T1000 (cell line): ENCODE results near the gene SNX3.
"Not testable (repeated sequence)": the region's sequence is repeated elsewhere in the genome, so short reads cannot be mapped to it uniquely, and the experiment has no call there.

Experiments
- DNase-seq: peaks from one replicate; lab custom pipeline; 2025; ENCODE audit warnings: mixed read lengths; lab: John Stamatoyannopoulos, UW

SNX3 gene

DNA sequence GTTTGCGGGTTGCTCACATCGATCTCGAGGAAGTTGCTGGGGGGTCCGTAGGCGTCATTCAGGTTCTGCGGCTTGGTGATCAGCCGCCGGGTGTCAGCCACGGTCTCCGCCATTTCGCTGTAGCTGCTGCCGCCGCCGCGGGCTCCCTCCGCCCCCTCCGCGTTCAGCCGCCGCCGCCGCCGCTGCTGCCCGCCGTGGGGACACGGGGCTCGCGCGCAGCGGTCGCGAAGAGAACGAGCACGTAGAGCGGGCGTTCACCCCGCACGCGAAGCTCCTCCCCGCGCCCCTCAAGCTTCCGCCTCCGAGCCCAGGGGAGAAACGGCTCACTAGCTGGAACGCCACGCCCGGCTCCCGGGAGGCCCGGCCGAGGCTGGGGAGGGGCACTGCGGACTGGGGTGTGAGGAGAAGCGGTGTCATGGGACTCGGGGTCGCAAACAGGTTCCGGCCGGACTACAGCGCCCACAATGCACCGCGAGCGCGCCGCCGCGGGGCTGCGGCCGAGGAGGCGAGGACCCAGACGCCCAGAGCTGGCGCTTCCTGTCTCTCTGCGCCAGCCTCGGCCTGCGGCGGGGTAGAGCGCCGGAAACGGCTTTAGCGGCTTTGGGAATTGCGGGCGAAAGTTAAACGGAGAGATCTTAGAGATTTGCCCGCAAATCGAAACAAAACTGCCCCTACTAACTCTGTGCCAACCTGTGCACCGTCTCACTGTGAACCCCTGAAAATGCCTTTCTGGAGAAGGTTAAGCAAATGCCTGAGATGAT, at the start of gene SNX3:
Gene SNX3, minus strand, starts transcription at position 232 of the 761 bp plus-strand sequence. Its CDS starts 119 bp downstream, at position 113.
- DNase-seq = peak; percentile 94

DNA sequence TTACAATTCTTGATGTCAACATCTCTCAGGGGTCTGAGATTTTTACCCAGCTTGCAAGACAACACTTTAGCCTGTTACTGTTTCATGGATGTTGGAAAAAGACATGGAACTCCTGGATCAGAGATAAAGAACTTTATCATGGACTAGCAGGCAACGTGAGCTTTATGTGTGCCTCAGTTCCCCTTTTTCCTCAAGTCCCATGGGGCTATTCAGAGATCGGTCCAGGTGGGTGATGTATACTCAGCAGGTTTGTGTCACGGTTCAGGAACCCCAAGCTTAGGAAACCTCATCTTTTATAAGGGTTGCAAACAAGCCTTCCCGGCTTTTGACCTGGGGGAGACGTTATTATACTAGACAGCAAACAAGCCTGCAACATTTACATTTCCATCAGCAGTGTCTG, 49.0 kb upstream of the SNX3 start:
- DNase-seq = no peak

DNA sequence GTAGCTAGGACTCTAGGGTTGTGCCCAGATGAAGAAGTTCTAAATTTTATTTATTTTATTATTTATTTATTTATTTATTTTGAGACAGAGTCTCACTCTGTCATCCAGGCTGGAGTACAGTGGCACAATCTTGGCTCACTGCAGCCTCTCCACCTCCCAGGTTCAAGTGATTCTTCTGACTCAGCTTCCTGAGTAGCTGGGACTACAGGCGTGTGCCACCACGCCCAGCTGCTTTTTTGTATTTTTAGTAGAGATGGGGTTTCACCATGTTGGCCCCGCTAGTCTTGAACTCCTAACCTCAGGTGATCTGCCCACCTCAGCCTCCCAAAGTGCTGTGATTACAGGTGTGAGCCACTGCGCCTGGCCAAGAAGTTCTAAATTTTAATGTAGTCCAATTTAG, 47.8 kb upstream of the SNX3 start:
- not testable (repeated sequence) for DNase-seq

DNA sequence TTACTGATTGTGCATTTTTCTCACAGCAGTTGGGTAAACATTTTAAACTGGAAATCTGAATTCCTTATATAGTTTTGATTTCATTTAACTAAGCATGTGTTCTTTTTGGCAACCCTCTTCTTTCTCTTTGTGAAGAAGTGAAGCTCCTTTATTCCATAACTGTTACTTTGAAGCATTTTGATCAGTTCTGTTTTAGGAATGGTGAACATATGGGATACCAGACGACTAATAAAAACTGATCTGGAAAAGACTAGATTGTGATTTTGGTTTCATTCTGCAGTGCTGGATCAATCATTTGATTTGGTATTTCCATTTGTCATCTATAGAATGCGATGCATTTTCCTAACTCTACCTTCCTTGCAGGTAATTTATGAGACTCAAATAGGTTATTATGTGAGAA, 43.8 kb upstream of the SNX3 start:
- DNase-seq = no peak

GRCh38 chr6:108302386-108302785, 41.5 kb upstream of the SNX3 start:
- DNase-seq = no peak

GRCh38 chr6:108295676-108296075, 34.8 kb upstream of the SNX3 start:
- no peak for DNase-seq

DNA sequence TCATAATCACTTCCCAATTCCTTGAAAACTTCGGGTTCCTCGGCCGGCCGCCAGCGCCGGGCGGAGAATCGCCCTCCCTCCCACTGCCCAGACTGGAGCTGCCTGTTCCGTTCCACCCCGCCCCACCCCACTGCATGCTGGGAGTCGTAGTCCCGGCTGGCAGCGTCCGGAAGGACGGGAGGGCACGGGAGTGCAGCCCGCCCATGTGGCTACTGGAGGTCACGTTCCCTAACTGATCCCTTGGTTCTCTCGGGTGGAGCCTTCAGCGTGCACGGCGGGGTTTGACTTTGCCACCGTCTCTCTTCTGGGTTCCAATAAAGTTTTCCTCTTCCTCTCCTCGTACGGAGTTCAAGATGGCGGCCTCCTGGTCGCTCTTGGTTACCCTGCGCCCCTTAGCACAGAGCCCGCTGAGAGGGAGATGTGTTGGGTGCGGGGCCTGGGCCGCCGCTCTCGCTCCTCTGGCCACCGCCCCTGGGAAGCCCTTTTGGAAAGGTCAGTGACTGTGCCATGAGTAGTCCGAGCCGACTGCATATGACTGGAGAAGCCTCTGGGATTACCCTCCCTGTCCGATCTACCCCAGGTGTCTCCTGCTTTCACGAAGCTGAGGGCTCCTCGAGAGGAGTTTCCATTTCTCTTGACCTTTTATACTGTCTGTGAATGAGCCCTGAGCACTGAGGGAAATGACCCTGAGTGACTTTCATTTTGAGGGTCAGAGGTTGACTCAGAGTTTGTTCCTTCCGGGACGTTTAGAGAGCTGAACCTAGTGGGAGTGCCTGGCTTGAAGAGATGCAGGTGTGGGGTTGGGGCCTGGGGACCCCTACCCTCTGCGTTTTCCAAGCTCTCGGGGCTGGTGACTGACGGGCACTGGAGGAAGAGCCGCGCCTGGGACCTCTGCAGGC, 34.1 kb upstream of the SNX3 start, which contains the start of gene AFG1L:
Gene AFG1L, plus strand, starts transcription at position 328 of the 899 bp plus-strand sequence. Its CDS starts 26 bp downstream, at position 354.
- peak; percentile 82 for DNase-seq

DNA sequence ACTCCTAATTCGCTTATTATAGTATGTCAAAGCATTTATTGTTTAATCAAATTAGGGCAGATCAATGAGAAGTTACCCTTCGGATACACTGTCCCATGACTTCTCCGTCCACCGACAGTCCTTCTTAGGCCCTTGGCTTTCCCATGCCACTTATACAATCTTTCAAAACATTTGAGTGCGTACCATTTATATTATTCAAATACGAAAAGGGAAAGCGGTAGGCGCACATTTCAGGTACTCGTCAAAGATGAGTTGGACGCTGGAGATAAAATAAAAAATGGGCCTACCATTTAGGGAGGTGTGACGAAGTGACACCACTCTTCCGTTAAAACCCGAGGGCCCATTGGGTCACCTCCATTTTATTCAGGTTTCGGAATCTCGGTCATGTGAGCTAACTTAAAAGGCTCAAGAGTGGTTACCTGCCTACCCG, 33.5 kb upstream of the SNX3 start:
- DNase-seq = no peak

GRCh38 chr6:108293527-108294296, 32.9 kb upstream of the SNX3 start:
- no peak for DNase-seq

DNA sequence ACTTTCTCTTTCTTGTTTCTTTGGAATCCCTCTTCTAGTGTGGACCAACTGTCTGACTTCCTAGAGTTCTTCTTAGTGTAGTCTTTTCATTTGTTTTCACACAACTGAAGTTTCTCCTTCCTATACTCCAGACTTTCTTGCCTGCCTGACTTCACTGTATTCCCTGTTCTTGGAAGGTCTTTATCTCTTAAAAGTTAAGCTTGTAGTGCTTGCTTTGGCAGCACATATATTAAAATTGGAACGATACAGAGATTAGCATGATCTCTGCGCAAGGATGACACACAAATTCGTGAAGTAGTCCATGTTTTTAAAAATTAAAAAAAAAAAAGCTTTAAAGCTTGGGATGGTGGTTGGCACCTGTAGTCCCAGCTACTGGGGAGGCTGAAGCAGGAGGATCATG, 31.7 kb upstream of the SNX3 start:
- not testable (repeated sequence) for DNase-seq

DNA sequence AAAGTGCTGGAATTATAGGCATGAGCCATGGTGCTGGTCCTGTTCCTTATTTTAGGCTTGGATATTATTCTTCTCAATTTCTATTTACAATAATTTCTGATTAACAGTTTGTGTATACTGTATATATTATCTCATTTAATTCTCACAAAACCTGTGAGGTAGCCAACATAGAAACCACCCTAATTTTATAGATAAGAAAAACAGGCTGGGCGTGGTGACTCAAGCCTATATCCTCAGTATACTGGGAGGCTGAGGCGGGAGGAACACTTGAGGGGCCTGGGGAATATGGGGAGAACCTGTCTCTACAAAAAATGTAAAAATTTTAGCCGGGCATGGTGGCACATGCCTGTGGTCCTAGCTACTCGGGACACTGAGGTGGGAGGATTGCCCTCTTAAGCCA, 30.3 kb upstream of the SNX3 start:
- DNase-seq = no peak

DNA sequence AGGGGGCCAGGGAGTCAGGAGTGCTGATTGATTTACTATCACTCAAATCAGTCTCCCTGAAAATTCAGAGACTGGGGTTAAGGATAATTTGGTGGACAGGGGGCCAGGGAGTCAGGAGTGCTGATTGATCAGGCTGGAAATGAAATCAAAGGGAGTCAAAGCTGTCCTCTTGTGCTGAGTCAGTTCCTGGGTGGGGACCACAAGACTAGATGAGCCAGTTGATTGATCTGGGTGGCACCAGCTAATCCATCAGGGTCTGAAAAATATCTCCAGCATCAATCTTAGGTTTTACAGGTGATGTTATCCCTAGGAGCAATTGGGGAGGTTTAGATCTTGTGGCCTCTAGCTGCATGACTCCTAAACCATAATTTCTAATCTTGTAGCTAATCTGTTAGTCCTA, 27.9 kb upstream of the SNX3 start:
- no peak for DNase-seq

DNA sequence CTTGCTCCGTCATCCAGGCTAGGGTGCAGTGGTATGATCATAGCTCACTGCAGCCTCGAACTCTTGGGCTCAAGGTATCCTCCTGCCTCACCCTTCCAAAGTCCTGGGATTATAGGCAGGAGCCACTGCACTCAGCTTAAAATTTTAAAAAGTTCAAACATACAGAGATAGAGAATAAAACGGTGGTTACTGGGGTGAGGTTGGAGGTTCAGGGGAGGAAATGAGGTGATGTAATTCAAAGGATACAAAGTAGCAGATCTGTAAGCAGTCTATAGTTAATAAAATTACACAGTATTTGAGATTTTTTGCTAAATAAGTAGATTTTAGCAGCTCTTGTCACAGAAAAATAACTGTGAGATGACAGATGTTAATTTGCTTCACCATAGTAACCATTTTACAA, 26.5 kb upstream of the SNX3 start:
- DNase-seq = no peak

- DNase-seq = no peak
Measured at GRCh38 chr6:108286366-108286765, 25.5 kb upstream of the SNX3 start.

DNA sequence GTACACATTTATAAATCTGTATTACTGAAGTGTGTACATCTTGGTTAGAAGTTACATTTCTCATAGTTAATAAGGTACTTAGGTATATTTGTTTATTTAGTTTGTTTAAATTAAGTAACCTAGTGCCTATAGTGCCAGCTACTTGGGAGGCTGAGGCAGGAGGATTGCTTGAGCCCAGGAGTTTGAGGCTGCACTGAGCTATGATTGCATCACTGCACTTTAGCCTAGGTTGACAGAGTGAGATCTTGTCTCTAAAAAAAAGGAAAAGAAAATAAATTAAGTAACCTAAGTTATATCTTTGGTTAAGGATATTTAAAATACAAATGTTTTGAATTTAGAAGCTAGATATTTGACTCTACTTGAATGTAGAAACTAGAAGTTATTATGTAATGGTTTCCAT, 24.5 kb upstream of the SNX3 start:
- DNase-seq = no peak

GRCh38 chr6:108277831-108278230, 17.0 kb upstream of the SNX3 start:
- DNase-seq = no peak

DNA sequence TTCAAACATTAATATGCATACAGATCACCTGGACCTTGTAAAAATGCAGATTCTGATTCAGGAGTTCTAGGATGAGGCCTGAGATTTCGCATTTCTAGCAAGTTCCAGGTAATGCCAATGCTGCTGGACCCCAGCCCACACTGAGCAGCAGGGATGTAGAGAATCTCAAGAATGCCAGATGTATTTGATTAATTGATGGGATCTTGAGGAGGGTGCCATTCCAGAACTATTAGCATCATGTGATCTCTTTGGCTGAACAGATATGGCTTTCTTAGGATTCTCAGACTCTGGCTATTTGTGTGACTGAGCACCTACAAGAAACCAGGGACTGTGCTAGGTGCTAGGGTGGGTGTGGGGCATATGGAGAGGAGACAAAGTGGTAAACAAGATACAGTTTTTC, 16.5 kb upstream of the SNX3 start:
- no peak for DNase-seq

- DNase-seq = no peak
Measured at GRCh38 chr6:108275976-108276375, 15.1 kb upstream of the SNX3 start.

DNA sequence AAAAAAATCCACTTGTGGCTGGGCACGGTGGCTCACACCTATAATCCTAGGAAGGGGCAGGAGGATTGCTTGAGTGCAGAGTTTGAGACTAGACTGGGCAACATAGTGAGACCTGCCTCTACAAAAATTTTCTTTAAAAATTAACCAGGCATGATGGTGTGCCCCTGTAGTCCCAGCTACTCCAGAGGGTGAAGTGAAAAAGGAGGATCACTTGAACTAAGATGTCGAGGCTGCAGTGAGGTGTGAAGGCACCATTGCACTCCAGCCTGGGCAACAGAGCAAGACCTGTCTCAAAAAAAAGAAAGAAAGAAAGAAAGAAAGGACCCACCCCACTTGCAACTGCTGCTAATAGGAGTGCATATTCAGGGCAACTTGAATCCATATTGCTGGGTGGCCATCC, 13.7 kb upstream of the SNX3 start:
- no peak for DNase-seq

GRCh38 chr6:108269955-108270354, 9.1 kb upstream of the SNX3 start:
- DNase-seq = not testable (repeated sequence)

- no peak for DNase-seq
Measured at GRCh38 chr6:108268845-108269244, 8.0 kb upstream of the SNX3 start.

- DNase-seq = no peak
Measured at GRCh38 chr6:108263371-108263770, 2.5 kb upstream of the SNX3 start.
